CD4-positive, alpha-beta T cell (primary cell): ENCODE results near the gene MAD2L1BP. TPM values are rescaled to one million over a fixed set of nuclear protein-coding genes. Genes with fewer than 3 reads are reported as not detected.

ENCODE experiments used
- ATAC-seq: fragments of 200-7000 bp; cut with Tn5 transposase; one replicate; pipeline ENCODE4 v1.10.0; 2022; ENCODE audit warnings: mild to moderate bottlenecking; ENCODE audit not compliant: poor library complexity
- CTCF ChIA-PET: fragments of 350-600 bp; sonication (Branson Sonifier 250); formaldehyde crosslinking; loops from one replicate; lab custom pipeline; 2021; ENCODE audit warnings: antibody characterized with exemption, inconsistent platforms; lab: Charles Lee
- POLR2A ChIA-PET: fragments of 350-600 bp; sonication (Branson Sonifier 250); formaldehyde crosslinking; loops from one replicate; lab custom pipeline; 2021; ENCODE audit warnings: antibody characterized with exemption, inconsistent platforms; lab: Charles Lee
- DNase-seq, 14 experiments: peaks; one replicate each; pipeline ENCODE4 v3.0.0-alpha.2; 2013 to 2020; ENCODE audit warnings: mixed read lengths in 2 of 14
- H3K27ac ChIP-seq, 2 donors: one replicate each; pipeline versions ENCODE4 v1.5.1 to v1.7.0; 2013; ENCODE audit warnings: low read length in 2 of 2, low read depth in 1 of 2, mild to moderate bottlenecking in 1 of 2
- H3K27me3 ChIP-seq, 2 experiments: 1 replicate in 1 of 2; 2 replicates in 1 of 2; pipeline versions ENCODE4 v1.6.1 to v1.7.0; 2013; ENCODE audit warnings: low read length in 2 of 2, control low read depth in 1 of 2, mild to moderate bottlenecking in 1 of 2, moderate library complexity in 1 of 2; ENCODE audit not compliant: insufficient read depth in 2 of 2, control insufficient read depth in 1 of 2
- H3K36me3 ChIP-seq: one replicate; pipeline ENCODE4 v1.6.1; 2013; ENCODE audit warnings: low read length, control low read depth; ENCODE audit not compliant: insufficient read depth
- H3K4me1 ChIP-seq: one replicate; pipeline ENCODE4 v1.6.1; 2013; ENCODE audit warnings: low read length, control low read depth; ENCODE audit not compliant: insufficient read depth
- H3K4me3 ChIP-seq: one replicate; pipeline ENCODE4 v1.5.1; 2013; ENCODE audit warnings: mild to moderate bottlenecking, low read length, moderate library complexity
- H3K9me3 ChIP-seq, 2 experiments: 1 replicate in 1 of 2; 2 replicates in 1 of 2; pipeline versions ENCODE4 v1.6.1 to v1.7.0; 2013; ENCODE audit warnings: low read length in 2 of 2, mild to moderate bottlenecking in 2 of 2, control low read depth in 1 of 2, moderate library complexity in 1 of 2; ENCODE audit not compliant: control insufficient read depth in 1 of 2, insufficient read depth in 1 of 2
- H3K27ac Mint-ChIP-seq: one replicate; pipeline ENCODE4 v1.8.0; 2020; ENCODE audit warnings: mixed read lengths
- H3K27me3 Mint-ChIP-seq: one replicate; pipeline ENCODE4 v1.8.0; 2021; ENCODE audit warnings: mixed read lengths
- H3K36me3 Mint-ChIP-seq: one replicate; pipeline ENCODE4 v1.8.0; 2021; ENCODE audit warnings: low read depth, mixed read lengths
- H3K4me1 Mint-ChIP-seq: one replicate; pipeline ENCODE4 v1.8.0; 2021; ENCODE audit warnings: low read depth, mixed read lengths
- H3K4me3 Mint-ChIP-seq: one replicate; pipeline ENCODE4 v1.8.0; 2020; ENCODE audit warnings: mild to moderate bottlenecking, mixed read lengths
- H3K9me3 Mint-ChIP-seq: one replicate; pipeline ENCODE4 v1.8.0; 2020; ENCODE audit warnings: mixed read lengths
- CTCF ChIP-seq: fragments of 200-600 bp; IDR thresholded peaks from one replicate; pipeline ENCODE4 v1.8.0; 2022; ENCODE audit warnings: antibody characterized with exemption, mild to moderate bottlenecking
- intact Hi-C, 2 experiments: fragments of 100-400 bp; cut with DNase I in 1 of 2; cut with micrococcal nuclease in 1 of 2; formaldehyde crosslinking; loops; one replicate each; pipeline versions ENCODE4 v1.15.1 to v1.9.0; 2023 to 2025; cut with DNase I, micrococcal nuclease
- total RNA-seq, 174 experiments: library from RNA in 2 of 174; stranded (reverse) in 2 of 174; gene quantifications; one replicate each; pipeline ENCODE4 v1.2.3 and lab custom pipeline; 2021 to 2026

The MAD2L1BP gene
- total RNA-seq, 2 experiments from 2014 or later, result 36.6 to 39.2 TPM

- Histone ChIP-seq H3K4me3 (no peak overlapping the region), H3K36me3 (peaks cover 56% of the 10 kb centered on the region), H3K27ac (no peak overlapping the region), H3K27me3 (no peaks in the 10 kb centered on the region), H3K9me3 (no peaks in the 10 kb centered on the region), H3K4me1 (peaks cover 33% of the 10 kb centered on the region)
- Mint-ChIP-seq H3K36me3 (peaks cover 76% of the 10 kb centered on the region), H3K27ac (no peak overlapping the region), H3K27me3 (no peaks in the 10 kb centered on the region), H3K9me3 (no peaks in the 10 kb centered on the region), H3K4me1 (peaks cover 33% of the 10 kb centered on the region), H3K4me3 (no peak overlapping the region)
- intact Hi-C loops, result loop anchor here in 1 of 2 experiments (5.0 kb wide), 6 partner anchors 108 to 1888 kb away; partner anchors contain the start of genes ABCC10, CUL7, POLR1C and TFEB
- ATAC-seq (no peak), DNase-seq (no peak)
- TF ChIP-seq CTCF, result no peak
- ChIA-PET CTCF (no interaction called here), POLR2A (no interaction called here)
Observed at GRCh38 chr6:43624786-43625288, 10.8 kb upstream of the MAD2L1BP start.

GRCh38 chr6:43625393-43625992 lies 10.1 kb upstream of the MAD2L1BP start:
- Mint-ChIP-seq H3K4me1 (peaks cover 38% of the 10 kb centered on the region), H3K36me3 (peaks cover 70% of the 10 kb centered on the region), H3K27ac (no peak overlapping the region), H3K4me3 (peak overlapping the region; percentile 2), H3K9me3 (no peaks in the 10 kb centered on the region), H3K27me3 (no peaks in the 10 kb centered on the region)
- TF ChIP-seq CTCF, result no peak
- DNase-seq (peak in 1 of 14 experiments; percentile 20), ATAC-seq (no peak)
- CTCF ChIA-PET, result no interaction called here
- H3K36me3 ChIP-seq, result peaks cover 55% of the 10 kb centered on the region
- H3K27ac ChIP-seq, result no peak overlapping the region
- peaks cover 40% of the 10 kb centered on the region for H3K4me1 ChIP-seq
- H3K4me3 ChIP-seq, result no peak overlapping the region
- intact Hi-C loops, result loop anchor here in 1 of 2 experiments (5.0 kb wide), 6 partner anchors 108 to 1888 kb away; partner anchors contain the start of genes ABCC10, CUL7, POLR1C and TFEB
- no peaks in the 10 kb centered on the region for H3K9me3 ChIP-seq
- POLR2A ChIA-PET, result no interaction called here
- no peaks in the 10 kb centered on the region for H3K27me3 ChIP-seq

GRCh38 chr6:43627008-43627825 lies 8.4 kb upstream of the MAD2L1BP start:
- no peaks in the 10 kb centered on the region for H3K9me3 Mint-ChIP-seq
- no peaks in the 10 kb centered on the region for H3K27me3 Mint-ChIP-seq
- no peaks in the 10 kb centered on the region for H3K9me3 ChIP-seq
- peaks cover 38% of the 10 kb centered on the region for H3K36me3 ChIP-seq
- ATAC-seq, result no peak
- no peaks in the 10 kb centered on the region for H3K27me3 ChIP-seq
- no peak for TF ChIP-seq CTCF
- intact Hi-C loops, result loop anchor here in 1 of 2 experiments (5.0 kb wide), 6 partner anchors 110 to 1890 kb away; partner anchors contain the start of genes ABCC10, CUL7, POLR1C and TFEB
- H3K27ac Mint-ChIP-seq, result peak overlapping the region; percentile 58
- POLR2A ChIA-PET, result no interaction called here
- DNase-seq, result peak in 2 of 14 experiments; percentile 53 to 66
- peaks cover 53% of the 10 kb centered on the region for H3K36me3 Mint-ChIP-seq
- CTCF ChIA-PET, result interaction anchor here (0.6 to 1.9 kb wide), 3 partner anchors 19 to 316 kb away, joined by 3 to 4 read pairs (median 3); no protein-coding TSS in a partner anchor
- H3K4me3 Mint-ChIP-seq, result peak overlapping the region; percentile 70
- H3K27ac ChIP-seq, result peak overlapping the region in 1 of 2 donors; percentile 10
- peaks cover 40% of the 10 kb centered on the region for H3K4me1 ChIP-seq
- H3K4me1 Mint-ChIP-seq, result peaks cover 38% of the 10 kb centered on the region
- no peak overlapping the region for H3K4me3 ChIP-seq
